Heart left ventricle (tissue), 13 donors: ENCODE measurements around the gene PEAK1.

ENCODE experiments used
- POLR2A ChIP-seq, 2 donors: fragments of 450-650 bp; IDR thresholded peaks; one replicate each; pipeline ENCODE4 v1.6.1; 2017; ENCODE audit warnings: antibody characterized with exemption in 2 of 2, mild to moderate bottlenecking in 2 of 2, moderate library complexity in 2 of 2
- TF ChIP-seq, protein P1 (sequence below), 12 donors: fragments of 200-600 bp; sonication (generic) in 4 of 12; IDR thresholded peaks; one replicate each; pipeline versions ENCODE4 v1.5.0 to v1.8.0; 2018 to 2022; ENCODE audit warnings: antibody characterized with exemption in 12 of 12, mild to moderate bottlenecking in 5 of 12
- donor health status: ischemic (EF 13 %, LVEDD 7.1; RV severe dilation, severe dysfunction).
- donor health status: DM: no; HTN: yes; CAD: no.
- donor health status: DM: no; HTN: no; CAD: no.
- donor health status: ischemic (EF 25% LVEDD 6.9; RV normal size, moderate dysfunction).
- donor health status: ischemic (EF 25% LVEDD 5.7; RV mildly dilated, moderate dysfunction).
- donor health status: ischemic (EF 35%, LVEDD 5.7; RV mildly dilated, moderate dysfunction).
- donor health status: nonischemic (EF 11% LVEDD 7.7; RV severe dilation, severe dysfunction).
- donor health status: DM: yes; HTN: yes; CAD: no.
- donor health status: PGD.
- donor health status: ischemic (EF 29% LVEDD 5.4; RV normal size, mild dysfunction).
- donor health status: nonischemic (EF 23%, LVEDD 6.1; RV moderate dilation, normal function).

- TF ChIP-seq, protein P1, sequence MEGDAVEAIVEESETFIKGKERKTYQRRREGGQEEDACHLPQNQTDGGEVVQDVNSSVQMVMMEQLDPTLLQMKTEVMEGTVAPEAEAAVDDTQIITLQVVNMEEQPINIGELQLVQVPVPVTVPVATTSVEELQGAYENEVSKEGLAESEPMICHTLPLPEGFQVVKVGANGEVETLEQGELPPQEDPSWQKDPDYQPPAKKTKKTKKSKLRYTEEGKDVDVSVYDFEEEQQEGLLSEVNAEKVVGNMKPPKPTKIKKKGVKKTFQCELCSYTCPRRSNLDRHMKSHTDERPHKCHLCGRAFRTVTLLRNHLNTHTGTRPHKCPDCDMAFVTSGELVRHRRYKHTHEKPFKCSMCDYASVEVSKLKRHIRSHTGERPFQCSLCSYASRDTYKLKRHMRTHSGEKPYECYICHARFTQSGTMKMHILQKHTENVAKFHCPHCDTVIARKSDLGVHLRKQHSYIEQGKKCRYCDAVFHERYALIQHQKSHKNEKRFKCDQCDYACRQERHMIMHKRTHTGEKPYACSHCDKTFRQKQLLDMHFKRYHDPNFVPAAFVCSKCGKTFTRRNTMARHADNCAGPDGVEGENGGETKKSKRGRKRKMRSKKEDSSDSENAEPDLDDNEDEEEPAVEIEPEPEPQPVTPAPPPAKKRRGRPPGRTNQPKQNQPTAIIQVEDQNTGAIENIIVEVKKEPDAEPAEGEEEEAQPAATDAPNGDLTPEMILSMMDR (IDR thresholded peaks at IDR 0.05), result no peak
- TF ChIP-seq POLR2A (IDR thresholded peaks at IDR 0.05), result no peak
Measured at GRCh38 chr15:77087213-77087612, 332.7 kb downstream of the PEAK1 start.
